H1 (cell line): ENCODE results near the gene SLC24A3. TPM values are rescaled to one million over a fixed set of nuclear protein-coding genes. Genes with fewer than 3 reads are reported as not detected.

Experiments
- E2F6 ChIP-seq: IDR thresholded peaks from 2 replicates; pipeline ENCODE4 v1.6.1; 2012; ENCODE audit warnings: inconsistent platforms
- polyA plus RNA-seq, 7 experiments: library from polyadenylated mRNA; depleted of rRNA in 3 of 7; stranded (reverse) in 5 of 7; unstranded in 2 of 7; fragments of >200 nt in 5 of 7; fragments of 200-250 nt in 2 of 7; gene quantifications; 1 replicate in 5 of 7; 2 replicates in 1 of 7; 4 replicates in 1 of 7; pipeline versions ENCODE4 v1.2.1 to v1.2.3, GENCODE V29; 2011 to 2013; ENCODE audit warnings: missing spikeins in 2 of 7, mixed read lengths in 2 of 7
- total RNA-seq: library from RNA; stranded (reverse); fragmentation: NEBNext Ultra II Directional; extraction: Animal tissue kit (Norgen Biotek cat#: 25700); gene quantifications from 2 replicates; pipeline ENCODE4 v1.2.1, GENCODE V29; 2021

The SLC24A3 gene
- total and polyA plus RNA-seq, 2 of the 8 experiments (the other 6 are each of a cell fraction or from before 2014, with no cell fraction given) = 4.5 to 6.3 TPM

GRCh38 chr20:19598117-19598850 lies 385.8 kb downstream of the SLC24A3 start (continued):
- no peak for TF ChIP-seq E2F6
